GM21528 (cell line): ENCODE measurements around the gene MTURN.
"Not testable (repeated sequence)": the region's sequence is repeated elsewhere in the genome, so short reads cannot be mapped to it uniquely, and the experiment has no call there.

Experiments used
- ATAC-seq: cut with Tn5 transposase; IDR thresholded peaks from one replicate; pipeline ENCODE4 v1.9.1; 2021; ENCODE audit warnings: mild to moderate bottlenecking, moderate library complexity; ENCODE audit not compliant: unreplicated experiment, low FRiP score

MTURN gene

GRCh38 chr7:30134611-30135300, at the start of gene MTURN:
MTURN (plus strand) TSS chr7:30134986; CDS start chr7:30135137, 151 bp downstream.
- ATAC-seq = peak; percentile 96

- no peak for ATAC-seq
Observed at GRCh38 chr7:30086529-30086928, 48.3 kb upstream of the MTURN start.

GRCh38 chr7:30087371-30087770, 47.4 kb upstream of the MTURN start:
- ATAC-seq = no peak

GRCh38 chr7:30088362-30088761, 46.4 kb upstream of the MTURN start:
- ATAC-seq = no peak

GRCh38 chr7:30090111-30090510, 44.7 kb upstream of the MTURN start:
- ATAC-seq = no peak

- ATAC-seq = no peak
Observed at GRCh38 chr7:30091491-30091912, 43.3 kb upstream of the MTURN start.

GRCh38 chr7:30091987-30092386, 42.8 kb upstream of the MTURN start:
- no peak for ATAC-seq

GRCh38 chr7:30093420-30093952, 41.3 kb upstream of the MTURN start:
- no peak for ATAC-seq

GRCh38 chr7:30098599-30098998, 36.2 kb upstream of the MTURN start:
- not testable (repeated sequence) for ATAC-seq

- no peak for ATAC-seq
Observed at GRCh38 chr7:30102281-30102680, 32.5 kb upstream of the MTURN start.

GRCh38 chr7:30104157-30104556, 30.6 kb upstream of the MTURN start:
- ATAC-seq = no peak

GRCh38 chr7:30112103-30112713, 22.6 kb upstream of the MTURN start:
- ATAC-seq = no peak

- no peak for ATAC-seq
Observed at GRCh38 chr7:30113144-30113543, 21.6 kb upstream of the MTURN start.

GRCh38 chr7:30114536-30115238, 20.1 kb upstream of the MTURN start:
- ATAC-seq = no peak

GRCh38 chr7:30115709-30116297, 19.0 kb upstream of the MTURN start:
- ATAC-seq = no peak

GRCh38 chr7:30116771-30117170, 18.0 kb upstream of the MTURN start:
- no peak for ATAC-seq

GRCh38 chr7:30117896-30118295, 16.9 kb upstream of the MTURN start:
- no peak for ATAC-seq

GRCh38 chr7:30119890-30120577, 14.8 kb upstream of the MTURN start:
- ATAC-seq = no peak

- ATAC-seq = no peak
Observed at GRCh38 chr7:30133736-30134610, 813 bp upstream of the MTURN start.
